Measurements from ENCODE around the gene SEMA3C.
"Not testable (repeated sequence)": the region's sequence is repeated elsewhere in the genome, so short reads cannot be mapped to it uniquely, and the experiment has no call there.

SEMA3C gene

DNA sequence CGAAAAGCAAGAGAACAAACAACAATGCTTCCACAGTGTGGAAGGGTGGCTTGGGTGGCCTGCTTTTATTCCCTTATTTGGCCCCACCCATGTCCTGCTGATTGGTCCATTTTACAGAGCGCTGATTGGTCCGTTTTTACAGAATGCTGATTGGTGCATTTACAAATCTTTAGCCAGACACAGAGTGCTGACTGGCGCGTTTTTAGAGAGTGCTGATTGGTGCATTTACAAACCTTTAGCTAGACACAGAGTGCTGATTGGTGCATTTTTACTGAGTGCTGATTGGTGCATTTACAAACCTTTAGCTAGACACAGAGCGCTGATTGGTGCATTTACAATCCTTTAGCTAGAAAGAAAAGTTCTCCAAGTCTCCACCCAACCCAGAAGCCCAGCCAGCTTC lies 8.1 kb upstream of the SEMA3C start:
- DNase-seq (ENCODE audit: low read depth) = not testable (repeated sequence)

DNA sequence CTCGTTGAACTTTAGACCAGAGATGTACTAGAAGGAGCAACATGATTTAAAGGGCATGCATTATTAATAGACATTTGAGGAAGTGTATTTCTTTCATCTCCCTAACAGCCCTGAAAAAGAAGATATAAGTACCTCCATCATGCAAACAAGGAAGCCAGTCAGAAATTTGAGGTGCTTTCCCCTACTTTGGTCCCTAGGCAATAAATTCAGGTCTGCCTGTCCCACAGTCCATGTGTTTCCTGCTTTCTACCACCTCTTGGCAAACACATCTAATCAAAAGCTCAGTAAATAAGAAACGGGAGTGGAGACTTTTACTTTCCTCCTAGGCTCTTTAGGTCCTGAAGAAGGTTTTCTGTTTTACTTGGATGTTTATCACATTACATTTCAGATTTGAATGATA lies 5.2 kb upstream of the SEMA3C start:
- no peak for DNase-seq (ENCODE audit: low read depth)

DNA sequence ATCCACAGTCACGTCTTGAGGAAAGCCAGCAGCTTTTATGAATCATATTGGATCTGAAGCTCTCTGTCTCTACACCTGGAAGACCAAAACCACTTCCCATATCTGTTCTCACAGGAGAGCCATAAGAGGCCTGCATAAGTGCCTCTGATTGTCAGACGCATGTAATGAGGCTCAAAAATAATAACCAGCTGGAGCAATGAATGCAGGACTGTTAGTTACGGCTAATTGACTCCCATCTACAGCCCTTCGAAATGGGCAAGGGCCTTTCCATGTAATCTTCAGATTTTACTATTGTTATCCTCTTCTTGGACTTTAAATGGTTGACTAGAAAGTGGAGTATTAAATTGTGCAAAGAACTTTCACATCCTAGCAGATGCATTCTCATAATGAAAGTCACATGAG lies 4.4 kb upstream of the SEMA3C start:
- DNase-seq (ENCODE audit: low read depth) = no peak

DNA sequence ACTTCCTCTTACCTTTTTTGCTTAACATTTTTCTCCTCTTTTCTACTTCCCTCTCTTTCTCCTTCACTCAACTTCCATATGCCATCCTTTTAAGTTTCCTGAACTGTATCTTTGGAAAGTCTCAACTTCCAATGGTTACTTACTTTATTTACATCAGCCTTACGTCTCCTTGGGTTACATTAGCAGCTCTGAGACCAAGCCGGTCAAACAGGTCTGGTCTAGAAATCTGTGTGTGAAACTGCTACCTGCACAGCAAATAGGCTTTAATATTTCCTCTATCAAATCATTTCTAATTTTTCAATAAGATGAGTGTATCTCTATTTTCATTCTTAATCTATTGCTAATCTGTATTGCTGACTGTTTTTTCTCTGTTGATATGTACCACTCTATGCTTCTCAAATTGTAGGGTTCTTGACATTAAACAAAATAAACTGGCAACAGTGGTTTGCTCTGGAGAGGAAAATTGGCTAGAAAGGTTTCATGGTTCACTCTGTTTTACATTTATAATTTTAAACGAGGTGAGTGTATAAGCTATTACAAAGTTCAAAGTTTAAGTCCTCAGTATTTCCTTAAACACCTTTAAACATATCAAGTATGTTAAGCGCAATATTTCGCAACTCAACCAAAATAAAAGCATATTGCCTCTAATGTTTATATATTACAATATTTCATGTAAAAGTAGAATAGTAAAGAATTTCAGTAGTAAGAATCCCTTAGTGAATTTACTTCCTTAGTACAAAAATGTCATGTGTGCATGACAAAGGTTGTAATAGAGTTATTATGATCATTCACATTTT lies 3.6 kb upstream of the SEMA3C start:
- DNase-seq (ENCODE audit: low read depth) = no peak

DNA sequence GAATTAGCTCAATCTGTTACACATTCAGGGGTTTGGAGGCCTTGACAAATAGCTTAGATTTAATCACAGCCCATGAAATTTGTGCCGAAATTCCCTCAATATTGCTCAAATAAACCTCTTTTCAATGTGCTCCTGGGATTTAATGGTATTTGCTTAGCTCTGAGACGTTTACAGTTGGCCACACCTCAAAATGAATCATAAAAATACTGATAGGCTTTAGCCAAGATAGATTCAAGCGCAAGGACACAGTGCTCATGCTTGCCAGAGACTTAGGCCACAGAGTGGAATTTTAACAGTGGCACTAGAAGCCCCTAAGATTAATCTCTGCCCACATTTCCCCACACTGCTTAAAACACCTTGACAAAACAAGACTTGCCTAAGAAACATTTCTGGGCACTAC lies 2.3 kb upstream of the SEMA3C start:
- no peak for DNase-seq (ENCODE audit: low read depth)

DNA sequence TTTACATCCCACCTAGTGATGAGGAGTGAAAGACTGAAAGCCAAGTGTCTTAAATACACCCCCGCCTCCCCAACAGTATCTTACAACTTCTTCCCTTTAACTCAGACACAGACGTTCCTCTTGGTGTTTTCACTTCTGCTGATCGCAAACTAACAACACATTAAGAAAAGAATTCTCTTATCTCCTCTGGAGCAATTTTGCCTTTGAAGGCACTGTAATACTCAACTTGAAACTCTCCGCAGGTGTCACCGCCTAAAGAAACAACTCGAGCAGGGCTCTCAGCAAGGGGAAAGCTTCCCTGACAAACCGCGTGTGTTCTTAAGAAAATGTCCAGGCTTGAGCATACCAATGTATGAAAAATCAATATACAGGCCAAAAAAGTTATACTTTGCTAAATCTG lies 452 bp downstream of the SEMA3C start:
- DNase-seq (ENCODE audit: low read depth) = no peak

DNA sequence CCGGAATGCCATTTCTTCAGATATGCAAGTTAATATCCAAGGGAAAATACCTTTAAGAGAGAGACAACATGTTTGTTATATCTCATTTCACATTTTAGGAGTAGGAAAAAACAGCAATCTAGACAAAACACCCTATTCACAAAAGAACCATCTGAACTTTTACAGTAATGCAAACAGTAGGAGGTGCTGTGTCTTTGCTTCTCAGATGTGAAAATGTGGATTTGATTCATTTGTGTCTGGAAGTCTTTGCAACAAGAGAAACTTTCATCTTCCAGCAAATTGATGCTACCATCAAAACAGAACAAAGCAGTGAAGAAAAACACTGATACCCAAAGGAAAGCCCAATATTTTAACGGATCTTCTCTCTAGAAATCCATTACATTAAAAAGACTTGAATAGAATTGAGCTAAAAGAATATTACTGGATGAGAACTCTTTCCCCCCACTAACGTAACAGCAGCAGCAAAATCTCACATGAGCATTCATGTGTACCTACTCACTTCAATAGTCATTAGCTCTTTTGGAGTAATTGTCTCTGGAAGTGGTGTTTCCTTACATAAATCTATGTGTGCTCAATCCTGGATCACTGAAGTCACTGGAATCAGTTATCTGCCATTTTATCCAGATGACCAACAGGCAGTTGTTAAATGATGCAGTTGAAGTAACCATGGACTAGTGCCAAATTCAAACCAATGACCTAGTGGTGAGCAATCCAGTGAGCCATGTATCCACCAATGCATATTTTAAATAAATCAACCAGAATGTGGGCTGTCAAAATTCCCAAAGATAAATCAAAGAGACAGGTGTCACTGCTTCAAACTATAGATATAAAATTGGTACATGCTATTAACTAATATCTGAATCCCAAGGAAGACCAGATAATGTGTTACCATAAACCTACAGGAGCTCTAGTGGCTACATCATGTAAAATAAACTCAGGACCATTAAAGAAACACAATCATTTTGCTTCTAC lies 1.8 kb downstream of the SEMA3C start:
- no peak for DNase-seq (ENCODE audit: low read depth)

DNA sequence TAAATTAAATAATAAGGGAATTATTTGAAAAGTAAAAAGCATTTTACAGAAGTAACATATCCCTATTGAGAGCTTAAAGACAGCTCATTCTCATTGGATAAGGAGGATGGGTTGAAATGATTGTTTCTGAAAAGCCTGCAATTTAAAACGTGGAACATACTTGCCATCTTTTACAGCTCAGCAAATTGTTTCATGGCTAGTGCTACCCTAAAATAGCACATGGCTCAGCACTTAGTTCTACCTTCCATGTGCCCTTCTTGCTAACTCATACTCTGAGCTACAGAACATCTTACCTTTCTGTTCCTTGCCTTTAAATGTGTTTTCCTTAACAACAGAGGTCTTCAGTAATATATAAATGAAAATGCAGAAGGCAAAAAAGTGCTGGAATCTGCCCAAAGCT lies 8.6 kb downstream of the SEMA3C start:
- DNase-seq (ENCODE audit: low read depth) = no peak

DNA sequence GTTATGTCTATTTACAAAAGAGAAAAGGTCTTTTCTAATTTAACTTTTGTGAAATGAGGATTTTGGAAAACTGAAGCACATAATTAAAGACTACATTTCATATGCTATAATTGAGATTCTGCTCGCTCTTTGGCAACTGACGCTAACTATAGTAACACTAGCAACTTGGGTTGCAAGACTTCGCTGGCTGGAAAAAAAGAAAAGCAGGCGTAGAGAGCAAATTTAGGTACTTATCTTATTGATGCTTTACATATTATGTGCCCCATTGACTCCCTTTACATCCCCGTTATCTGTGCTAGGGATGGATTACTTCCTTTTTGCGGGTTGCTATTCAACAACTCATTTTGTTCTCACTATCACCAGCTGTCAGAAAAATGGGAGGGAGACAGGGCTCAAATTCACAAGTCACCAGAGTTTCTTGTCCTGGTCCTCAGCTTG lies 10.5 kb downstream of the SEMA3C start:
- DNase-seq (ENCODE audit: low read depth) = no peak

DNA sequence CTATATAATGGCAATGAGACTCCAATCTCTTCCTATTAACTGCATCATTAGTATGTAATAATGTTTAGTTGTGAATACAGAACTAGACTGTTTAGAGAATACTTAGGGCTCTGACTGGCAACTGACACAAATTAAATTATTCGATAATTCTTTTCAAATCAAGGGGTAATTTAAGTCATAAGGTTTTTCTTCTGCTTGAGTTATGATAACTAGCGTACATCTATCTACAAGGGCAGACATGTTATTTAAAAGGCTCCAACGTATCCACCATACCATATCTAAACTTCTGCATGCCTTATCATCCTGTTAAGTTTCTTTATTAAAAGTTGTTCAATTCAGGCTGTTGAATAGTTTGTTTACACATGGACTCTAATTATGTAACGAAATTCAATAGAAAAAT lies 11.2 kb downstream of the SEMA3C start:
- no peak for DNase-seq (ENCODE audit: low read depth)

DNA sequence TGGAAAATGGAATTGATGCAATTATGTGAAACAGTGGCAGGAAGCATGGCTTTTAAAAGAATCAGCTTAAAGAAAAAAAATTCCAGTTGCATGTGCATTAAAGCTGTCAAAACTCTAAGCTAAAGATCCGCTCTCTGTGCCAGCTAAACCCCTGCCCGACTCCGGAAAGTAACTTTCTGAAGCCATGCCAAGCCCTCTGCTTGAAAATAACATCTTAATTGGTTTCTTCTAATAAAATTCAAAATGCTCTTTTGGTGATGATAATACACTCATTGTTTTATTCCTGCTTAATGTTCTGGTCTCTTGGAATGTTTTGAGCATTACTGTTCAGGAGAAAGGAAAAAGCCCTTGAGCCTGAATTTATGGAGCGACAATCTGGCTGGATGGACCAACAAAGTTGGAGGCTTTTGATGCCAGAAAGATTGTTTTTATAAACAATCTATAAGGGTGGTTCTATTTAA lies 11.7 kb downstream of the SEMA3C start:
- DNase-seq (ENCODE audit: low read depth) = no peak

DNA sequence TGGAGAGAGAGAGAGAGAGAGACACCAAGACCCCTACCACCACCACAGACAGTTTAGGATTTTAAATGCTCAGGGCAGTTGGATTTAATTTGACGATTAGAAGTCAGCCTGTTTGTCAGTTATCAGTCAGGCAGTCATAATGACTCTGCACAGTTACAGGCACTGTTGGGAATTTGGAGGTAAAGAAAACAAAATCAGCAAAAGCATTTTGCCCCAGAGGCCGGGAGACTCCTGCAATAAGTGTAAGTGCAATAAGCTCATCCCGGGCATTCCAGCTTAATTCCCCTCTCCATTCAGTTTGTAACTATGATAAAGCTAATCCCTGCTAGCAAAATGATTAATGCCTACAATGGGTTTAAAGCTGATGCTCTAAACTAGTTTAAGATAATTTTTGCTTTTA lies 13.5 kb downstream of the SEMA3C start:
- no peak for DNase-seq (ENCODE audit: low read depth)

DNA sequence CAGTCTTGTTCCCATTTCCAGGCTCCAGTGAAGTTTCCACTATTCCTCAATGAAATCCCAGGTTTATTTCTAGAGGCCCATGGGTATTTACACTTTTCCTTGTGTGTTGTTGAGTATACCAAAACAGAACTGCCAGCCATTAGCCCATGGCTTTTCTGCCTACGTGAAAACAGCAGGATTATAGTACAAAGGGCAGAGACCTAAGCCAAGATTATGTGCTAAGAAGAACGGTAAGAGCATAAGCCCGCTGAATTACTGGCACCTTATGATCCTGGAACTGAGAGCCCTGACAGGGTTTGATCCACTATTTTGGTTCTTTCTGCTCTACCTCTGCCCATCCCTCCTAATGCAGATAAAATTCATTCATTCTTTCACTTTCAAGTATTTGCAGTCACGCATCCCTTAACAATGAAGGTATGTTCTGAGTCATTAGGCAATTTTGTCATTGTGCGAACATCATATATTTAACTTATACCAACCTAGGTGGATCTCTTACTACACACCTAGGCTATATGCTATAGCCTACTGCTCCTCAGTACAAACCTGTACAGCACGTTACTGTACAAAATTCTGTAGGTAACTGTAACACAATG lies 16.0 kb downstream of the SEMA3C start:
- DNase-seq (ENCODE audit: low read depth) = no peak

DNA sequence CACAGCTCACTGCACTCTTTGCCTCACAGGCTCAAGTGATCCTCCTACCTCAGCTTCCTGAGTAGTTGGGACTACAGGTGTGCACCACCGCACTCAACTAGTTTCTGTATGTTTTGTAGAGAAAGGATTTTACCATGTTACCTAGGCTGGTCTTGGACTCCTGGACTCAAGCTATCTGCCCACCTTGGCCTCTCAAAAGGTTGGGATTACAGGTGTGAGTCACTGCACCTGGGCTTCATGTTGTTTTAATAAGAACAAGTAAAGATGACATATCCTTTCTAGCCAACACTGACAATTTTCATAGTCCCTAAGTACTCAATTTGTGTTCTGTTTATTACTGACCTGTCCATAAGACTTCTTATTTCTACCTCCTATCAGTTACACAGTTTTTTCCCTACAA lies 16.8 kb downstream of the SEMA3C start:
- DNase-seq (ENCODE audit: low read depth) = no peak

DNA sequence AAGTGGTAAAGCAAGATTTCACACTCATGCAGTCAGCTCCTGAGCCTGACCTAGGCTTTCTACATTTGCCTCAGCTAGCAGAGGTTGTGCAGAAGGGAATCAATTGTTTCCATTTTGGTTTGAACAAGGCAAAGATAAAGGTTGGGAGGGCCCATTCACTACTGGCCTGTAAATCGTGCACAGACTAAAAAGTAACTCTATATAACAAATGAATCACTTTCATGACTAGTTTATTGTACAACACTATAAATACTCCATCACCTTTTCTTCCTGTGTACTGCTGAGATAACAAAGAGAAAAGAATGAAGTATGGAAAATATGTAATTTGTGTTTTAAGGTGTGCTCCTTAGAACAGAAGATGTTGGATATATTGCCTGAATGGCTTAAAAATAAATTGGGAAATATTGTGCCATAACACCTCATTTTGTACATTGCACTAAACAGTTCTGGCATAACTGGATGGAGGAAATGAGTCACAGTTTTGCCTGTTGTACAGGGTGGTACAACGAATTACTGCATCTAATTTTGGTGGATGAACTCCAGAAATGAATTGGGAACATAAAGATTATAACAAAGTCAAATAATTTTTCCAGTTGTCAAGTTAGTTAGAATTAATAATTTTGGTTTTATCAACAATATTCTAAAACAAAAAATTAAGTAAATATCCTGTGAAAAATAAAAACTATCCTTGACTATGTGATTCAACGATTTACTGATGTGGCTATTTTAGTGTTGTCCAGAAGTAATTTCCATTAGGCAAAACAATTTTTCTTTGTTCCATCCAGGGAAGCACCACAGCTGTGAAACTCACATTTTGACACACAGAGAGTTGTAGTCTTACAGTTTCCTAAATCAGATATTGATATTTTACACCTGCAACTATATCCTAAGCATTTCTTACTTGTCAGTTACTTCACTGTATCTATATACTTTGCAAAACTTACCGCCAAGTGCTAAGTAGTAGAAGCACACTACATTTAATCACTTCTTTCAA lies 18.0 kb downstream of the SEMA3C start:
- no peak for DNase-seq (ENCODE audit: low read depth)

DNA sequence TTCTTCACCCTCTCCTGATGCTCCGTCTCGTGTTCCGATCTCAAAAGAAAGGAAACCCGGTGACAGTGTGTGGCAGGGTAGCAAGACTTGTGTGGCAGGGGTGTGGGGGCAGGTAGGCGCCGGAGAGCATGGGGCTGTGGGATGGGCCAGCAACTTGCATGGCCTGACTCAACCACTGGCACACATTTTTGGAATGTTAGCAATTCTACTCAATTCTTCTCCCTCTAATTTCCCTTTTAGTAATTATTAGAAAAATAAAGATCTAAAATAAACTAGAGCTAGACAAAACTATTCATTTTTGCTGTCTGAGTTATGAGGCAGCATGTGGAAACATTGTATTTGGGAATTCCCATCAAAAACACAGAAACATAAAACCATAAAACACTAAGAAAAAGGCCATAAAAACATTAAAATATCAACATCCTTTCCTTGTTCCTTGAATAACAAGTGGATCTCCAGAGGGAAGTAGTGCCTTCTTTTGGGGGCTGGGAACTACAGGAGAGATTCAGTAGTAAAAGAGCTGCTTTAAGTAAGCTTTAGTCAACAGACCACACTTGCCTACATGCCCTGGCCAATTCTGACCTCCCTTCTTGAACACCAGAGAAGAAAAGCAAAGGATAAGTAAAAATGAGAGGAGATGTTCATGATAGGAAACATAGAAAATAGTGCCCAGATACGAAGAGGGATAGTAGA lies 21.8 kb downstream of the SEMA3C start:
- DNase-seq (ENCODE audit: low read depth) = no peak

DNA sequence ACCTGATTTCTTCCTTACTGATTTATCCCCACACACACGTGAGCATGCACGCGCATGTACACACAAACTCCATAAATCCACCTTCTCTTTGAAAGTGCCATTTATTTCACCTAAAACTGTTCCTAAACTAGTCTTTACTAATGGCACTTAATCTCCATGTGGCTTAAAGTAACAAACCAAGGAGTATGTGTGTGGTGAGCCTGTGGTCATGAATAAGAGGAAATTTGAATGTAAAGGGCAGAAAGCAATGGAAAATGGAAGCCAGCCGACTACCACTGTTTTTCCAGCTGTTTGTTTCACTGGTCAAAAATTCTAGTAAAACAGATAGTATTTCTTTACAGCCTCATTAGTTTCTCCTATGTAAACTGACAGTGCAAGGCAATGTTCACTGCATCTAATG lies 23.8 kb downstream of the SEMA3C start:
- no peak for DNase-seq (ENCODE audit: low read depth)

DNA sequence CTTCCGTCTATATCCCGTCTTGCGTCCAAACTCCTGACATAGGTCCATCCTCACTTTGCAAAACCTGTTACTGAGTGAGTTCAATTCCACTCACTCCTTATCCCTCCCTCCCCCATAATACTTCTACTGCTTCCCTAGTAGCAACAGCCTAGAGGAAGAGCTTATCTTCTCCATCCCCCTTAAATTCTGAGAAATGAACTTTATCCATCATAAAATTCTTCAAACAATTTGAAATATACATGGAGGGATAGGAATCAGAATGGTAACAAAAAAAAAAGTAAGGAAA lies 27.6 kb downstream of the SEMA3C start:
- DNase-seq (ENCODE audit: low read depth) = no peak

DNA sequence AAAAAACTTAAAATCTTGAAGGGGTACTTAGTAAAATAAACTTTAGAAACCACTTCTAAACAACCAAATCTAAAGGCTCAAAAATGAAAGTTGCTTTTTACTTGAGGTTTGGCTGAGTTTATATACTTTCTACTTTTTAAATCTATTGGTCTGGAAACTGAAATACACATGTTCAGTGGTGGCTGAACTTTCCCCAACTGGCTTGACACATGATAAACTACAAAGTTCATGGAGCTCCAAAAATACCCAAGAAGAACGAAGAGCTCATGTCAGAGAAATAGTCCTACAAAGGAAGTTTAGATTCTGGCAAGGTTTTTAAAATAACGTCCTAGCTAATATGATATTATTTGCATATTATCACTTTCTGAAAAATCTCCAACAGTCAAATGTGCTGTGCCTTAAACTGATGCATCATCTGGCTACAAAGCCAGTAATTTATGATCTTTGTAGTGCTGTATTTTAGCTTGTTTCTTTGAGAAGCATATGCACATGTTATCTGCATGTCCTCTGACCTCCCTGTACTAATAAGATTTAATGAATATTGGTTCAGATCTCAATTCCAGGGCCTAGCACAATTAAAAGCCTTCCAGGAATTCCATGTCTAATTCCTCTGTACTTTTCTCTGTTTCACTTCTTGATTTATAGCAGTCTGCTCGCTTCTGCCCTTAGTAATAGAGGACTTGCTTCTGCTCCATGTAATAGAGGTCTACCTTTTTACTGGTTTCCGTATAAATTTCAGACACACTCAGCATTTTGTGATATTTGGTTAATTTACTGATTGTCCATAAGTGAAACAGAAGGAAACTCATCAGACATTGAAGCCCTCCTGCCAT lies 28.2 kb downstream of the SEMA3C start:
- no peak for DNase-seq (ENCODE audit: low read depth)

DNA sequence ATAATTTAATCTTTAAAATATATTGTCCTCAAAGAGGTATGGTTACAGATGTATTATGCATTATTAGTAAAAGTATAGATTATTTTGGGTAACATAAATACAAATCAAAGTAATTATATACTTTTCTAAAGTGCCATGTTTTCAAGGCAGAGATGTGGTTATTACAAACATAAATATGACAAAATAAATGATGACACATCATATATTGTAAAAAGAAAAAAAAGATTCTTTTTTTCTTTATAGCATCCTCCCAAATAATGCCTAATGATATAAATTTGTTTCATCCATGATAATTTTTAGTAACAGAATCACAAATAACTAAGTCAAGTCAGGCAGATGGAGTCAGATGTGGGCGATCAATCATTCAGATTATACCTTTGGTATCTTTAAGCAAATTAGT lies 29.3 kb downstream of the SEMA3C start:
- DNase-seq (ENCODE audit: low read depth) = no peak

Measured in stimulated activated CD8-positive, alpha-beta memory T cell treated with anti-CD3 and anti-CD28 coated beads, Interleukin-15, amount 100 ng/mL, for 1 hour (primary cell).